Measurements from ENCODE around the gene MRPS11.
"Not testable (repeated sequence)": the region's sequence is repeated elsewhere in the genome, so short reads cannot be mapped to it uniquely, and the experiment has no call there.

MRPS11 gene

GRCh38 chr15:88467073-88467934 lies at the start of gene MRPS11, which contains the start of gene MRPL46:
Gene MRPS11, plus strand, starts transcription at chr15:88467708. Its CDS starts 10 bp downstream, at chr15:88467718.
Gene MRPL46, minus strand, starts transcription at chr15:88467388. Its CDS starts 11 bp downstream, at chr15:88467377.
- Mint-ChIP-seq H3K36me3 (ENCODE audit: low read depth) (peaks cover 37% of the 10 kb centered on the region), H3K4me3 (peak within 1 kb of the TSS; percentile 95), H3K27ac (peak within 1 kb of the TSS; percentile 96), H3K4me1 (ENCODE audit: low read depth) (peaks cover 24% of the 10 kb centered on the region), H3K9me3 (no peaks in the 10 kb centered on the region), H3K27me3 (ENCODE audit: low read depth) (no peaks in the 10 kb centered on the region)
- DNase-seq (ENCODE audit: low spot score): peak; percentile 86

GRCh38 chr15:88419830-88420229 lies 47.7 kb upstream of the MRPS11 start:
- no peak overlapping the region for H3K27ac Mint-ChIP-seq
- no peaks in the 10 kb centered on the region for H3K4me1 Mint-ChIP-seq (ENCODE audit: low read depth)
- peaks cover 15% of the 10 kb centered on the region for H3K27me3 Mint-ChIP-seq (ENCODE audit: low read depth)
- DNase-seq (ENCODE audit: low spot score): peak; percentile 49
- no peak overlapping the region for H3K4me3 Mint-ChIP-seq
- H3K36me3 Mint-ChIP-seq (ENCODE audit: low read depth): no peaks in the 10 kb centered on the region
- H3K9me3 Mint-ChIP-seq: no peaks in the 10 kb centered on the region

GRCh38 chr15:88423331-88423730 lies 44.2 kb upstream of the MRPS11 start:
- H3K36me3 Mint-ChIP-seq (ENCODE audit: low read depth): no peaks in the 10 kb centered on the region
- H3K9me3 Mint-ChIP-seq: no peaks in the 10 kb centered on the region
- no peak overlapping the region for H3K27ac Mint-ChIP-seq
- H3K4me1 Mint-ChIP-seq (ENCODE audit: low read depth): no peaks in the 10 kb centered on the region
- DNase-seq (ENCODE audit: low spot score): no peak
- peaks cover 9% of the 10 kb centered on the region for H3K27me3 Mint-ChIP-seq (ENCODE audit: low read depth)
- no peak overlapping the region for H3K4me3 Mint-ChIP-seq

- no peak for DNase-seq (ENCODE audit: low spot score)
- no peak overlapping the region for H3K4me3 Mint-ChIP-seq
- H3K27me3 Mint-ChIP-seq (ENCODE audit: low read depth): peaks cover 9% of the 10 kb centered on the region
- no peak overlapping the region for H3K27ac Mint-ChIP-seq
- no peaks in the 10 kb centered on the region for H3K9me3 Mint-ChIP-seq
- H3K36me3 Mint-ChIP-seq (ENCODE audit: low read depth): no peaks in the 10 kb centered on the region
- no peaks in the 10 kb centered on the region for H3K4me1 Mint-ChIP-seq (ENCODE audit: low read depth)
Observed at GRCh38 chr15:88426304-88426703, 41.2 kb upstream of the MRPS11 start.

DNA sequence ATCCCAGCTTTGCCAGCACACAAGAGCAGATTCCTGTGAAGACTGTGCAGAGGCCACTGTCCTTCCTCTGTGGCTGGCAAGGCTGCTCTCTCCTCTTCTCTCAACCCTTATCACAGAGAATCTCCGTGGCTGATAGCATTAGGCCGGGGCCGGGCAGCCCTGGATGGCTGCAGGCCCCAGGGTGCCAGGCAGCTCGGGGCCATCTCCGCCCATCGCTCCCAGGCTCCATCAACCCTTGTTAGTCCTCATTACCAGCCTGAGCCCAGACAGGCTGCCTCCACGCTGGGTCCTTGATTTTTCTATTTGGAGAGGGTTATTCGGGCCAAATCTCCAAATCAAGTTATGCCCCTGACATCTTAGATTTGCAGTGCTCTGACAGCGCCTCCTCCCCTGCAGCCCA lies 39.5 kb upstream of the MRPS11 start:
- H3K4me1 Mint-ChIP-seq (ENCODE audit: low read depth): no peaks in the 10 kb centered on the region
- no peaks in the 10 kb centered on the region for H3K36me3 Mint-ChIP-seq (ENCODE audit: low read depth)
- peaks cover 9% of the 10 kb centered on the region for H3K27me3 Mint-ChIP-seq (ENCODE audit: low read depth)
- no peak overlapping the region for H3K27ac Mint-ChIP-seq
- DNase-seq (ENCODE audit: low spot score): no peak
- no peaks in the 10 kb centered on the region for H3K9me3 Mint-ChIP-seq
- H3K4me3 Mint-ChIP-seq: no peak overlapping the region

DNA sequence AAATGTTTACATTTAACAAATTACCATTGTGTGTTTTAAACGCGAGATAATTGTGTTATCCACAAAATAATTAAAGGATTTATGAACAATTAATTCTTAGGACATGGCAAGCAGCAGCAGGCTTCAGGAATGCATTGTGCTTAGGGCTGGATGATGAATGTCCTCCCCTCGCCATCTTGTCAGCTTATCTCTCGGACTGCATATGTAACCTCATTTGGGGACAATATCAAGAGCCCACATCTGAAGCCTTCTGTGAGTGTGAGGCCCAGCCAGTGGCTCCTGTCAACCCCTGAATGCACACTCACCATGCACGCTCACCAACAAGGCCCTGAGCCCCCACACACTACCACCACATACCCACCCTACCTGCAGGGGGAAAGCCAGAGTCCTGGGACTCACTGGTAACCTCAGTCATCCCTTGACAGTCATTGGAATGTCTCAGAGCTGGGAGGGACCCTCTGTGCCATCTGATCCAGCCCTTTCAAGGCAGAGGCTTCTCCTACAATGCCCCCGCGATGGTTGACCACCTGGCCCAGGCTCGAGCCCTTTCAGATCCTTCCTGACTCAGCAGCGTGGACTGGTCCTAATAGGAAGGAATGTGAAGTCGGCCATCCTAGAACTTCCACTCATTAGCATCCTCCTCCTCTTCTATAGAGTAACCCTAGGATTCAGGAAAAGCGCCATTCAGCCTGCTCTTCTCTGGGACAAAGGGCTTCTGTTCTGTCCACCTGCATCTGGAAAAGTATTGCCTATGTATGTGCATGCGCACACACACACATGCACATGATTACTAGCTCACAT lies 38.5 kb upstream of the MRPS11 start:
- Mint-ChIP-seq H3K4me1 (ENCODE audit: low read depth) (no peaks in the 10 kb centered on the region), H3K4me3 (no peak overlapping the region), H3K36me3 (ENCODE audit: low read depth) (no peaks in the 10 kb centered on the region), H3K27ac (no peak overlapping the region), H3K9me3 (no peaks in the 10 kb centered on the region), H3K27me3 (ENCODE audit: low read depth) (peaks cover 9% of the 10 kb centered on the region)
- no peak for DNase-seq (ENCODE audit: low spot score)

DNA sequence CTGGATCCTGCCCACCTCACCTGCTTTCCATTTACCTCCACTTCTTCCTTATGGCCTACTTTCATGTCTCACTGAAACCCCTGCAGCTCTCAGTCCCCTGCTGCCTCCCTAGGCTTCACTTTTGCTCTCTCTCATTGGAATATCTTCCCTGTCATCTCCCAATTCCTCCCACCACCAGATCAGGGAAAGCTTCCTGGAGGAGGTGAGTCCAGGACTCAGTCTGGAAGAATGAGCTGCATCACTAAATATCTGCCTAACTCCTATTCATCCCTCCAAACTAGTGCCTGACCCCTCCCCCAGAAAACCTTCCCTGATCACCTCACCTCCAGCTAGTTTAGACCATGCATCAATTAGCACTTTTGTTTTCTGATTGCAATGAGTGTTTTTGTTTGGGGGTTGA lies 37.5 kb upstream of the MRPS11 start:
- Mint-ChIP-seq H3K27me3 (ENCODE audit: low read depth) (peaks cover 11% of the 10 kb centered on the region), H3K9me3 (no peaks in the 10 kb centered on the region), H3K27ac (no peak overlapping the region), H3K4me3 (no peak overlapping the region), H3K4me1 (ENCODE audit: low read depth) (no peaks in the 10 kb centered on the region), H3K36me3 (ENCODE audit: low read depth) (no peaks in the 10 kb centered on the region)
- no peak for DNase-seq (ENCODE audit: low spot score)

GRCh38 chr15:88431441-88431840 lies 36.1 kb upstream of the MRPS11 start:
- Mint-ChIP-seq H3K4me1 (ENCODE audit: low read depth) (no peaks in the 10 kb centered on the region), H3K36me3 (ENCODE audit: low read depth) (no peaks in the 10 kb centered on the region)

DNA sequence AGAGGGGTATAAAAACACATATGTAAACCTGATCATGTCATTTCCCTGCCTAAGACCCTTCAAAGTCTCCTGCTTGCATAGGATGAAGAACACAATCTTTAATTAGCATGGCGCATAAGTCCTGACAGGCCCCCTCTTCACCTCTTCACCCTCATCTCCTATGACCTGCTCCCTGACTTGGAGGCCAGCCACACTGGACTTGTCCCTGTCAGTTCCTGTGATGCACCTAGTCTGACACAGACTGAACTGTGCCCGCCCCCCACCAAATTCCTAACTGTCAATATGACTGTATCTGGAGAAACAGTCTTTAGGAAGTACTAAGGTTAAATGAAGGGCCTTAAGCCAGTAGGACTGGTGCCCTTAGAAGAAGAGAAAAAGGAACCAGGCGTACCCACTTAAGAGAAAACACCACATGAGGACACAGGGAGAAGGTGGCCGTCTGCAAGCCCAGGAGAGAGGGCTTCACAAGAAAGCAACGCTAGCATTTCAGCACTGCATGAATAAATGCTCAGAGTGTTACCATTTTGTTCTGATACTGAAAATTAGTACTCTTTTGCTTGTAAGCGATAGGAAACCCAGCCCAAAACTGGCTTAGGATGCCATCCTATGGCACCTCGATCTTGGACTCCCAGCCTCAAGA lies 34.3 kb upstream of the MRPS11 start:
- no peak overlapping the region for H3K4me3 Mint-ChIP-seq
- no peaks in the 10 kb centered on the region for H3K9me3 Mint-ChIP-seq
- no peak overlapping the region for H3K27ac Mint-ChIP-seq
- no peaks in the 10 kb centered on the region for H3K4me1 Mint-ChIP-seq (ENCODE audit: low read depth)
- peaks cover 5% of the 10 kb centered on the region for H3K27me3 Mint-ChIP-seq (ENCODE audit: low read depth)
- no peaks in the 10 kb centered on the region for H3K36me3 Mint-ChIP-seq (ENCODE audit: low read depth)
- DNase-seq (ENCODE audit: low spot score): no peak

More at GRCh38 chr15:88431441-88431840, 36.1 kb upstream of the MRPS11 start:
- Mint-ChIP-seq H3K9me3 (no peaks in the 10 kb centered on the region), H3K27ac (no peak overlapping the region), H3K27me3 (ENCODE audit: low read depth) (peaks cover 11% of the 10 kb centered on the region), H3K4me3 (no peak overlapping the region)
- no peak for DNase-seq (ENCODE audit: low spot score)

GRCh38 chr15:88434106-88434505 lies 33.4 kb upstream of the MRPS11 start:
- not testable (repeated sequence) for H3K36me3 Mint-ChIP-seq (ENCODE audit: low read depth); H3K4me1 Mint-ChIP-seq (ENCODE audit: low read depth); H3K4me3 Mint-ChIP-seq; H3K9me3 Mint-ChIP-seq; DNase-seq (ENCODE audit: low spot score); H3K27me3 Mint-ChIP-seq (ENCODE audit: low read depth); H3K27ac Mint-ChIP-seq

GRCh38 chr15:88438181-88438580 lies 29.3 kb upstream of the MRPS11 start:
- Mint-ChIP-seq H3K4me3 (no peak overlapping the region), H3K4me1 (ENCODE audit: low read depth) (no peaks in the 10 kb centered on the region), H3K9me3 (no peaks in the 10 kb centered on the region), H3K36me3 (ENCODE audit: low read depth) (no peaks in the 10 kb centered on the region), H3K27me3 (ENCODE audit: low read depth) (peaks cover 9% of the 10 kb centered on the region), H3K27ac (no peak overlapping the region)
- no peak for DNase-seq (ENCODE audit: low spot score)

GRCh38 chr15:88440021-88440420 lies 27.5 kb upstream of the MRPS11 start:
- H3K4me1 Mint-ChIP-seq (ENCODE audit: low read depth): no peaks in the 10 kb centered on the region
- no peaks in the 10 kb centered on the region for H3K36me3 Mint-ChIP-seq (ENCODE audit: low read depth)
- DNase-seq (ENCODE audit: low spot score): no peak
- H3K27me3 Mint-ChIP-seq (ENCODE audit: low read depth): peaks cover 22% of the 10 kb centered on the region
- peaks cover 9% of the 10 kb centered on the region for H3K9me3 Mint-ChIP-seq
- H3K4me3 Mint-ChIP-seq: no peak overlapping the region
- H3K27ac Mint-ChIP-seq: no peak overlapping the region

DNA sequence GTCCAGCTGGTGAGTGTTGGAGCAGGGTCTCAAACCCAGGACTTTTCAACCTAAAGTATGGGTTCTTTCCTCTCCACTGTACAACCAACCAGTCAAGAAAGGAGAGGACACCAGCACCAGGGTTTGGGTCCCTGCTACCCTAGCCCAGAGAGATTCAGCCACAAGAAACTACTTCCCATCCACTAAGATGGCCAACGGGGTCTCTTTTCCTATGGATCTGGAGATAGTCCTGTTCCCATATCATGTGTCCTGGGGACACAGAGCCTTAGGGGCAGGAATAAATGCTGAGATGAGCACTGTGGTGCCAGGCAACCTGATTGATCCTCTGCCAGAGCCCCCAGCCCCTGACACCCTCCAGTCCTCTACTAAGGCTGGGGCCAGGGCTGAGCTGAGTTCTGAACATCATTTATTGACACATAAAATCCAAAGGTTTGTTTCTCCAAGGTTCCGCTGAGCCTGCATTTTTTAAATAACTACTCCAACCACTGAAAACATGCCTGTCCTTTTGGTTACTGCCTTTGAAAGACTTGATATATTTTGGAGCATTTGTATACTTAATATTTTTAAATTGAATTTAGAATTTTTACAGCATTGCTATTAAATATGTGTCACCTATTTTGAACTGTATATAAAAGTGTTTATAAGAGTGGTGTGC lies 26.3 kb upstream of the MRPS11 start:
- H3K4me3 Mint-ChIP-seq: no peak overlapping the region
- no peak for DNase-seq (ENCODE audit: low spot score)
- peaks cover 9% of the 10 kb centered on the region for H3K9me3 Mint-ChIP-seq
- H3K27ac Mint-ChIP-seq: no peak overlapping the region
- no peaks in the 10 kb centered on the region for H3K4me1 Mint-ChIP-seq (ENCODE audit: low read depth)
- H3K36me3 Mint-ChIP-seq (ENCODE audit: low read depth): no peaks in the 10 kb centered on the region
- H3K27me3 Mint-ChIP-seq (ENCODE audit: low read depth): peaks cover 22% of the 10 kb centered on the region

All from T-helper 2 cell treated with Interferon-gamma antibody and Interleukin-4, amounts not matched to agents 5 μg/mL and 100 μg/mL, for 36 hours (primary cell).